Adrenal gland (tissue), 5 donors: ENCODE results near the gene RPRM.

Source experiments
- POLR2A ChIP-seq, 2 donors: fragments of 450-650 bp; IDR thresholded peaks; one replicate each; pipeline ENCODE4 v1.6.1; 2017; ENCODE audit warnings: antibody characterized with exemption in 2 of 2, mild to moderate bottlenecking in 2 of 2, moderate library complexity in 1 of 2
- TF ChIP-seq, protein P1 (sequence below), 6 experiments: fragments of 450-650 bp in 4 of 6; fragments of 200-600 bp in 2 of 6; sonication (generic) in 1 of 6; IDR thresholded peaks; 1 replicate in 5 of 6; 2 replicates in 1 of 6; pipeline versions ENCODE4 v1.5.1 to v1.8.0; 2016 to 2021; ENCODE audit warnings: antibody characterized with exemption in 6 of 6, mild to moderate bottlenecking in 2 of 6, moderate library complexity in 1 of 6
- donor health status: DM: no; HTN: no; CAD: no.

DNA sequence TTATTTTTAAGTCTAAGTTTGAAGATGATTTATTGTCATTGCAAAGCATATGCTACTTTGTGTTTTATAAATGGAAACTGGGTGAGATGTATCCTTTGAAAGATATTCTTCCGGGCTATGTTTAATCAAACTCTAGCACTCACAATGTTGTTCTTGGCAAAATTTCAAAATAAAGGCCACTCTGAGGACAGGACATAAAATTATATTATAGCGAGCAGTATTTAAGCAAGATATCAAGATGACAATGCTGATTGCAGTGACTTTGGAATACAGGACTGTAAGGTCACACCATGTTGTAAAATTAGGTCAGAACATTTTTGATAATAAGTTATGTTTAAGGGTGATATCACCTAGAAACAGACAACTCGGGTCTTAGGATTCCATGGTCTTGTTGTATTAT lies 14.2 kb downstream of the RPRM start:
- TF ChIP-seq, protein P1, sequence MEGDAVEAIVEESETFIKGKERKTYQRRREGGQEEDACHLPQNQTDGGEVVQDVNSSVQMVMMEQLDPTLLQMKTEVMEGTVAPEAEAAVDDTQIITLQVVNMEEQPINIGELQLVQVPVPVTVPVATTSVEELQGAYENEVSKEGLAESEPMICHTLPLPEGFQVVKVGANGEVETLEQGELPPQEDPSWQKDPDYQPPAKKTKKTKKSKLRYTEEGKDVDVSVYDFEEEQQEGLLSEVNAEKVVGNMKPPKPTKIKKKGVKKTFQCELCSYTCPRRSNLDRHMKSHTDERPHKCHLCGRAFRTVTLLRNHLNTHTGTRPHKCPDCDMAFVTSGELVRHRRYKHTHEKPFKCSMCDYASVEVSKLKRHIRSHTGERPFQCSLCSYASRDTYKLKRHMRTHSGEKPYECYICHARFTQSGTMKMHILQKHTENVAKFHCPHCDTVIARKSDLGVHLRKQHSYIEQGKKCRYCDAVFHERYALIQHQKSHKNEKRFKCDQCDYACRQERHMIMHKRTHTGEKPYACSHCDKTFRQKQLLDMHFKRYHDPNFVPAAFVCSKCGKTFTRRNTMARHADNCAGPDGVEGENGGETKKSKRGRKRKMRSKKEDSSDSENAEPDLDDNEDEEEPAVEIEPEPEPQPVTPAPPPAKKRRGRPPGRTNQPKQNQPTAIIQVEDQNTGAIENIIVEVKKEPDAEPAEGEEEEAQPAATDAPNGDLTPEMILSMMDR (IDR thresholded peaks at IDR 0.05), result no peak
- TF ChIP-seq POLR2A (IDR thresholded peaks at IDR 0.05), result no peak
